SH-SY5Y (cell line): Measurements from ENCODE around the gene RETREG1.

Source experiments
- GATA2 ChIP-seq: IDR thresholded peaks from 2 replicates; pipeline ENCODE4 v1.6.1; 2011; ENCODE audit warnings: mild to moderate bottlenecking, low read depth, low read length
- GATA3 ChIP-seq: IDR thresholded peaks from 2 replicates; pipeline ENCODE4 v1.6.1; 2011; ENCODE audit warnings: low read depth, mild to moderate bottlenecking, low read length, moderate library complexity

Gene RETREG1, protein sequence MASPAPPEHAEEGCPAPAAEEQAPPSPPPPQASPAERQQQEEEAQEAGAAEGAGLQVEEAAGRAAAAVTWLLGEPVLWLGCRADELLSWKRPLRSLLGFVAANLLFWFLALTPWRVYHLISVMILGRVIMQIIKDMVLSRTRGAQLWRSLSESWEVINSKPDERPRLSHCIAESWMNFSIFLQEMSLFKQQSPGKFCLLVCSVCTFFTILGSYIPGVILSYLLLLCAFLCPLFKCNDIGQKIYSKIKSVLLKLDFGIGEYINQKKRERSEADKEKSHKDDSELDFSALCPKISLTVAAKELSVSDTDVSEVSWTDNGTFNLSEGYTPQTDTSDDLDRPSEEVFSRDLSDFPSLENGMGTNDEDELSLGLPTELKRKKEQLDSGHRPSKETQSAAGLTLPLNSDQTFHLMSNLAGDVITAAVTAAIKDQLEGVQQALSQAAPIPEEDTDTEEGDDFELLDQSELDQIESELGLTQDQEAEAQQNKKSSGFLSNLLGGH

DNA sequence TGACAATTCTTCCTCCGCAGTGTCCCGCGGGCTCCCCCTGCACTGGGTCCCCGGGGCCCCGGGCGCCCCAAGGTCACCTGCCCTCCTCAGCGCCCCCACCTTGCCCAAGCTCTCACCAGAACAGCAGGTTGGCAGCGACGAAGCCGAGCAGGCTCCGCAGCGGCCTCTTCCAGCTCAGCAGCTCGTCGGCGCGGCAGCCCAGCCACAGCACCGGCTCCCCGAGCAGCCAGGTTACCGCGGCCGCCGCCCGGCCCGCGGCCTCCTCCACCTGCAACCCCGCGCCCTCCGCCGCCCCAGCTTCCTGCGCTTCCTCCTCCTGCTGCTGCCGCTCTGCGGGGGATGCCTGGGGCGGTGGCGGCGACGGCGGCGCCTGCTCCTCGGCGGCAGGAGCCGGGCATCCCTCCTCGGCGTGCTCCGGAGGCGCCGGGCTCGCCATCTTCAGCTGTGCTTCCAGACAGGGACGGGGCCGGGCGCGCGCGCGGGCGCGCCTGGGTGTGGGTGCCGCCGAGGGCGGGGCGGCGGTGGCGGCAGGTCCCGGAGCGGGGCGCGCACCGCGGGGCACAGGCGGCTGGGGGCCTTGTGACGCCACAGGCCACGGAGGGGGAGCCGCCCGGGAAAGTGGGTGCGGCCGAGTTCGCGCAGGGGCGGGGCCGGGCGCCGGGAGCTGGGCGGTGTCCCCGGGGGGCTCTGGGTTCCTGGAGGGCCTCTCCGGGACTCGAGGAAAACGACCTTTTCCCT is at the start of gene RETREG1:
Gene RETREG1 (minus strand): TSS at position 462 of the 738 bp plus-strand sequence. CDS start 26 bp downstream, at position 436.
- TF ChIP-seq GATA2, result no peak
- no peak for TF ChIP-seq GATA3

DNA sequence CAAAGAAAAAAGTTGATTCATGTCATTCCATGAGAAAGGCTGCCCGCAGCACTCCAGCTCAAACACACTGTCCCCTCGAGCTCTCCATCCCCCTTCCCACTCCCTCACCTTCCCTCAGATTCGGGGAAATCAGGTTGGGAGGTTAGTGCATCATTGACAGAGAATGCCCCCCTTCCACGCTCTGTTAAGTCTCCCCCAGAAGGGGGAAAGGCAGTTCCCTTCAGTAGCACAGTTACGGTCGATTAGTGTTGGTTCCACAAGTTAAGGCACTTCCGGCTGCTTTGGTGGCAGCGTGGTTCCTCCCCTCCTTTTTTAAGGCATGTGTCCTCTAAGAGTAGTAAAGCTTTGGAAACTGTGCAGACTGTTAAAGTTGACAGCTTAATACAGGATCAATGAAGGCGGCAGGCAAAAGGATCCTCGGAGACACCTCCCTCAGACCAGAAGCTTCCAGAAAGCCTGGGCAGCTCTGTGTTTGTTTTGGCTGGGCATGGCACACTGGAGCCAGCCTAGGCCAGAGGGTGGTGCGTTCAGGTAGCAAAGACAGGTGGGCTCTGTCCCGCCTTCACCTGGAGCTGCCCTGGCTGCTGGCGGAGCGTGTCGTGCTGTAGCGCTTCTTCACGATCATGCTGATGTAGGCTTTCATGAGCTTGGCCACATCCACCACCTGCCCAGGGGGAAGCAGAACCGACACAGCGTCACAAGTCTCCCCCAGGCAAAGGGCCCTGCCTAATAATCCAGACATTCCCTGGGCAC is 49.5 kb upstream of the RETREG1 start:
- TF ChIP-seq GATA3 (no peak), GATA2 (no peak)

DNA sequence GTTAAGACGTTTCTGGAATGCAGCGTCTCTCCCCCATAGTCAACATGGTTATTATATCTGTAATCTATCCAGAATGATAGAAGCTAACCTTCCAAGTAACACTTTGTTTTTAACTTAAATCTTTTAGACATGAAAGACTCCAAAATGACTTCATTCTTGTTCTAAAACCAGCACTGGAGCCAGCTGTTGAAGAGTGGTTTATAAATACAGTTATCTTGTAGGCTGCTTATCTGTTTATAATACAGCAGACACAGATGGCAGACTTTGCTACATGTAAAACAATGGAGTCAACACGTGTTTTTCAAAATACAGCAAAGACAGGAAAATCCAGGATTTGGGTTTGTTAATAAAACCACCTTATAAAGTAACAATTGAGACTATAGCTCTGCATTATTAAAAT is 48.8 kb upstream of the RETREG1 start:
- TF ChIP-seq GATA2 (no peak), GATA3 (no peak)

DNA sequence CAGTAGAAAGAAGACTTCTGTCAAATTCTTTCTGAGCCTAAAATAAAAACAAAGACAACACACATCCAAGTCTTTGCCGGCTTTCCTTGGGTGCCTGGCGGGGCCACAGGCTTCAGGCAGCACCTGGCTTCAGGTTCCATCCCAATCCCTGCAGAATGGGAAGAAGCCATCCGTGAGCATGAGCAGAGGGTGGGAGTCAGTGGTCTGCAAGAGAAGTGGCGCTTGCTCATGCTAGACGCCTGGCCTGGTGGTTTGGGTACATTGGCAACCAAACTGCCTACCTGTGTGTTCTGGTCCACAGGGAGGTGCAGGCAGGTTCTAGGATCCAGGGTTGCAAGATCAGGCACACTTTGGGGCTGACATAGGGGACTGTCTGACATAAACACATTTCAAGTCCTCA is 47.6 kb upstream of the RETREG1 start:
- no peak for TF ChIP-seq GATA2

DNA sequence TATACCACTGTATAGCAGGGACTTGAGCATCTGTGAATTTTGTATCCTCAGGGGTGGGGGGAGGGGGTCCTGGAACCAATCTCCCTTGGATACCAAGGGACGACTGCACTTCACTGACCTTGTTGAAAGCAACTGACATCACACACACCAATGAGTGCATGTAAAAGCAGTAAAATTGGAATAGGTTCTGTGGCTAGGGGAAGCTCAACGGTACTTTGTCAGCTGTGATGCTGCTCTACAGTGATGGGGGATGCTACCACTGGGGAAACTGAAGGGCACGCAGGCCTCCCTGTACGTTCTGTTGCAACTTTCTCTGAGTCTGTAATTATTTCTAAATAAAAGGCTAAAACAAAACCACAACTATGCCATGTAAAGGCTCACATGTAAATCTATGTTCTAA is 47.0 kb upstream of the RETREG1 start:
- no peak for TF ChIP-seq GATA2
- no peak for TF ChIP-seq GATA3

DNA sequence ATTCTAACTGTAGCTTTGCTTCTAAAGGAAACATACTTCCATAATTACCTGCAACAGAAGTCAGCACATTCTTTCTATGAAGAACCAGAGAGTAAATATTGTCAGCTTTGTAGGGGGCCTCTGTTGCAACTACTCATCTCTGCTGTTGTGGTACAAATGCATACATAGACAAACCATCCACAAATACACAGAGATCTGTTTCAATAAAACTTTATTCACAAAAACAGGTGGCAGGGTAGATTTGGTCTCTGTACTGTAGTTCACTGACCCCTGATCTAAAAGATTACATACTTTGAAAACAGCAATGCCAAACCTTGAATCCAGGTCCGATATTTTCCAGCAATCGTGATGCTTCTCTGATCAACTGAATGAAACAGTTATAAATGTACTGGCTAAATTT is 44.9 kb upstream of the RETREG1 start:
- TF ChIP-seq GATA3 (no peak), GATA2 (no peak)

DNA sequence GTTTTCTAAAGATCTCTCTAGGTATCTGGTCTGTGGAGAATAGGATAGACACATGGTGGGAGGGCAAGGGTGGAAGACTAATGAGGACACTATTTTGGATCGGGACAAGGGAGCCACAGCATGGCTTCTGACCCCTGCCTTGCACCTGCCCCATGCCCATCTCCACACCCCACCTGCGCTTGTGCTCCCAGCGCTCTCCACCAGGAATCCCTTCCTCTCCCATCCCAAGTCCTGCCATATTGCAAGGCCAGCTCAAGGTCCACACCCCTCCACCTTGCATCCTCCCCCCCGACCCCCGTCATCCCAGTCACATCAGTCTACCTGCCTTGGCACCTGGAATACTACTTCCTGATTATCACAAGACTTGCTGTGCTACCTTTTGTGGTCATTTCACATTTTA is 44.2 kb upstream of the RETREG1 start:
- no peak for TF ChIP-seq GATA3
- TF ChIP-seq GATA2, result no peak

DNA sequence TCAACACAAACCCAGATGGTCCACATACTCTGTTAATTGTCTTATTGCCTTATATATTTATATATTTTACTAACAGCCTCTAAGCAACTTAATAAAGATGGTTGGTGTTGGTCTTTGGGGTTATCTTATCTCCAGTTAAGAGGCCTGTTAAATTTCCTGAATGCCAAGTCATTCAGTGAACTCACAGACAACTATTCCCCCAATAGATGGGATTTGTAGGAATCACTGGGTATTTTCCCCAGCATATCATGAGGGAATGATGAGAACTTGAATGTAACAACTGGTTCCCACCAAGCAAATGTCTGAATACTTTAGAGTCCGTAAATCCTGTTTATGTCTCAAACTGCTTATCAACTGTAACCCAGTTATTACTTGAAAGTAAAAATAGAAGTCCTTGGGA is 42.7 kb upstream of the RETREG1 start:
- TF ChIP-seq GATA2 (no peak), GATA3 (no peak)

DNA sequence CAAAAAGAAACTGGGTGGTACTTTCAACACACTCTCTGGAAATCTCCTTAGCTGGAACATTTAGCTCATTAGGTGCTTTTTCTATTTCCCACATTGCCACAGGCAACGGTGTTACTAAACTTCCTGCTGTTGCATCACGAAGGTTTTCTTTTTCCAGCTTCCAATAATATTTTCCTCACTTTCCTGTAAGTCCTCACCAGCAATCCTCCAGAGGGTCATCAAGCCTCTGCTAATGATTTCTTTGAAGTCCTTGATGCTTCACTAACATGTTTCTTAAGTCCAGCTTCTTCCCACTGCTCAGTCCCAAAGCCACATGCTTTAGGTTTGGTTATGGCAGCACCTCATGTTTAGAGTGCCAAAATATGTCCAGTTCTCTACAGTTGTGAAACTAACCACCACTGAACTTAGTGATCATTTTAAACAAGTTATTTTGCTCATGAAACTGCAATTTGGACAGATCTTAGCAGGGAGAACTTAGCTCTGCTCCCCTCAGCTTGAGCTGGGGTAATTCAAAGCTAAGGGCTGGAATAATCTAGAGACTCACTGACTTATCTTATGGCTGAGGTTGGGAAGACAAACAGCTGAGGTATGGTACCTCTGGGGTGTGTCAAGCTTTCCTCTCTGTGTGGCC is 39.9 kb upstream of the RETREG1 start:
- TF ChIP-seq GATA3 (no peak), GATA2 (no peak)

DNA sequence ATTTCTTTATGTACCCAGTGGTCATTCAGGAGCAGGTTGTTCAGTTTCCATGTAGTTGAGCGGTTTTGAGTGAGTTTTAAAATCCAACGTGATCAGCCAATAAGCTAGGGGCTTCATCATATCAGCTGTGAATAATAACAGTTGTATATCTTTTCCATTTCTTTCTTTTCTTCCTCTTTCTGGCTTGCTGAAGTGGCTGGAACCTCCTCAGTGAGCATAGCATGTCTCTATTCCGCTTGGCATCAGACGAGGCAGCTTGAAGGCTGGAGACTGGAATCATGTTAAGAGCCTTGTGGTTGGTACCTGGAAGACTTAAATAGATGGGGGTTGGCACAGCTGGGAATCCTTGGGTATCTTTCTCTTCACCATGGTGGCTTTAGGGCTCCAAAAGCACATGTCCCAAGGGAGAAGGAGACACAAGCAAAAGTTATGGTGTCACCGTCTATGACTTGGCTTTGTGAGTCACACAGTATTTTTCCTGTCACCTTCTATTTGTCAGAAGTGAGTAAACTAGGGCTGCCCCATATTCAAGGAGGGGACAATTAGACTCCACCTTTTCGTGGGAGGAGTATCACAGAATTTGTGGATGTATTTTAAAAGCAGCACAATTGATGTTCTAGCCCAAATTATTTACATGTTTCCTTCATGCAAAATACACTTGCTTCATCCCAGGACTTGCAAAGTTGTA is 38.0 kb upstream of the RETREG1 start:
- no peak for TF ChIP-seq GATA2
- no peak for TF ChIP-seq GATA3

DNA sequence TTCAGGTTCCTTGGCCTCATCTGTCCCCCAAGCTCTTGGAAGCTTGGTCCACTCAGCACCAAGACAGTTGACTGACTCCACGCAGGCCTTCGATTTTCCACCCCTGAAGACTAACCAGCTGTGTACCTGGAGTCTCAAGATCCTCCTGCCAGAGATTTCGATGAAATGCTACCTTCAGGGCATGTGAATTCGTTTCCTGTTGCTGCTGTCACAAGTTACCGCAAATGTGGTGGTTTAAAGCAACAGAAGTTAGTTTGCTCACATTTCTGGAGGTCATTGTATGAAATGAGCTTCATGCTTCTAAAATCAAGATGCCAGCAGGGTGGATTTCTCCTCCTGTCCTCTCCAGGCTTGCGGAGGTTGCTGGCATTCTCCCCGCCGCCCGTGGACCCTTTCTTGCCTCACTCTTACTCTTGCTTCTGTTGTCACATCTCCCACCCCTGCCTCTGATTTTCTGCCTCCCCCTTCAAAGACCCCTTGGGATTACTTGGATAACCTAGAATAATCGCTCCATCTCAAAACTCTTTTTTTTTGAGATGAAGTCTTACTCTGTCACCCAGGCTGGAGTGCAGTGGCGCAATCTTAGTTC is 27.6 kb upstream of the RETREG1 start:
- no peak for TF ChIP-seq GATA3
- TF ChIP-seq GATA2, result no peak

DNA sequence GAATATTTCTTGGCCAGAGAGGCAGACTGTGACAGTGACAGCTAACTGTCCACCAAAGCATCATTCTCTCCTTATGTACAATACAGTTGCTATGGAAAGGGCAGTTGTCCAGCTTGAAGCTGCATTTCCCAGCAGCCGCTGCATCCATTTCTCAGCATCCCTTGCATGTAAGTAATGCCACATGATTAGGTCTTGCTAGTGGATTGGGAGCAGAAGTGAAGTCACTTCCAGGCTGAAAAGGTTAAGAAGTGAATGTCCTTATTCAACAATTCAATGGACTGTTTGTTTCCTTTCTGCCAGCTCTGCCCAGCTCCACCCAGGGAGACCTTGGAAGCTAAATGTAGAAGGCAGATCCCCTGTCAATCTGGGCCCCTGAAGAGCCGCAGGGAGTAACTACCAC is 26.1 kb upstream of the RETREG1 start:
- TF ChIP-seq GATA3, result no peak
- no peak for TF ChIP-seq GATA2

DNA sequence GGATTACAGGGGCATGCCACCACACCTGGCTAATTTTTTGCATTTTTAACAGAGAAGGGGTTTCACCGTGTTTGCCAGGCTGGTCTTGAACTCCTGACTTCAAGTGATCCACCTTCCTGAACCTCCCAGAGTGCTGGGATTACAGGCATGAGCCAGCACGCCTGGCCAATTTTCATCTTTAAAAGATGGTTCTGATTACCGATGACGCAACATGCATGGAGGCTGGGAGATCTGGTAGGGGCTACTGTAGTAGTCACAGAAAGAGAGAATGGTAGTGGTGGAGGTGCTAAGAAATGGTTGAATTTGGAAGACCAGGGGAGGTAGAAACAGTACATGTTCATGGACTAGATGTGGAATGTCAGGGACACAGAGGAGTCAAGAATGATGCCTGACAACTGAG is 22.4 kb upstream of the RETREG1 start:
- TF ChIP-seq GATA3, result no peak
- TF ChIP-seq GATA2, result no peak

DNA sequence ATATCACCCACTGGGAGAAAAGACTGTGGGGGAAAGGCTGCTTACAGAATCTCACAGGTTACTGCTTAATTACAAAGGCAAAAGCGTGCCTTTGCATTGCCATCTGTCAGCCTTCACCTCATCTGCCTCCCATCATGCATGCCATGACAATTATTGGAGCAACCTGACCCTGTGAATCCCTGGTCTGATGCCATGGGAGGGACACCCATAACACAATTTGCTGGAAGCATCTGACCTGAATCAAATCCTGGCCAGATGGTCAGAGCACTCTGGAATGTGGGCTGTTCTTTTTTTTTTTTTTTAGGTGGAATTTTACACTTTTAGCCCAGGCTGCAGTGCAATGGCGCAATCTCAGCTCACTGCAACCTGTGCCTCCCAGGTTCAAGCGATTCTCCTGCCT is 11.6 kb upstream of the RETREG1 start:
- no peak for TF ChIP-seq GATA2
- TF ChIP-seq GATA3, result no peak
